ENCODE measurements around the gene SDS. TPM values are rescaled to one million over a fixed set of nuclear protein-coding genes. Genes with fewer than 3 reads are reported as not detected.

SDS gene
- total and polyA plus RNA-seq, 2 donors (not counting 3 experiments of a cell fraction or from before 2014, with no cell fraction given): not detected

DNA sequence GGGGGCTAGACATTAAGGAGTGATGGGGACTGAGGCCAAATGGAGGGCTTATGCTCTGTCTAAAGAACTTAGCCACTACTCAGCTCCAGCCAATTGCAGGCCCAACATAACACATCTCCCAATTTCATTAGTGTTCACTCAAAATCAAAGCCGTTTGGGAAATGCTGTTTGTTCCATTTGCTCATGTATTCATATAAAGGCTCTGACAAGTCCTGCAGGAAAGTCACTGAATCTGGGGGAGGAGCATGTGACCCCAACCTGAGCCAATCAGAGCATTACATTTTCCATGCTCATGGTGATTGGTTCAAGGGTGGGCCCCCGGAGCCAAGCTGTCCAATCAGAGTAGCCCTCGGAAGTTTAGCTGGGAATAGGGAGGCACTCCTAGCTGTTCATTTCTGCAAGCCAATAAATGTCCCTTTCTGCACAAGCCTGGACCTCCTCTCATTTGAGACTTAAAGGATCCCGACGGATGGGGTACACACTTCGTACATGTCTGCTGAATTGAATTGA lies 39.4 kb upstream of the SDS start:
- BruUV-seq (replicated peaks): no TSS peak
- H3K9ac ChIP-seq (replicated peaks; ENCODE audit: extremely low read depth, insufficient read depth, low read length): no peak overlapping the region
- H3K79me2 ChIP-seq (ENCODE audit: control insufficient read depth, insufficient read depth, low read length): no peaks in the 10 kb centered on the region
- H3K4me3 ChIP-seq (replicated peaks in 1 of 3; ENCODE audit: insufficient read depth in 1 of 3, low read depth in 1 of 3, low read length in 3 of 3): no peak overlapping the region
- H3K4me2 ChIP-seq (ENCODE audit: insufficient read depth, low read length): no peak overlapping the region
- no peaks in the 10 kb centered on the region for H3K9me3 ChIP-seq (replicated peaks; ENCODE audit: control insufficient read depth, insufficient read depth, low read length)
- FAIRE-seq (no peak), DNase-seq (ENCODE audit: low read depth, low spot score) (no peak)
- H3K9me1 ChIP-seq (replicated peaks; ENCODE audit: control insufficient read depth, extremely low read depth, insufficient read depth, low read length): no peaks in the 10 kb centered on the region
- H3K4me1 ChIP-seq (ENCODE audit: control insufficient read depth, extremely low read depth, insufficient read depth, low read length): no peaks in the 10 kb centered on the region
- no peaks in the 10 kb centered on the region for H3K36me3 ChIP-seq (ENCODE audit: control insufficient read depth in 2 of 2, extremely low read depth in 1 of 2, insufficient read depth in 2 of 2, low read length in 2 of 2)
- CTCF ChIA-PET: interaction anchor here (1.7 to 3.4 kb wide), 2 partner anchors 15 to 18 kb away, joined by 5 to 24 read pairs; no protein-coding TSS in a partner anchor
- POLR2A ChIA-PET: no interaction called here
- no peaks in the 10 kb centered on the region for H4K20me1 ChIP-seq (replicated peaks; ENCODE audit: control insufficient read depth, extremely low read depth, insufficient read depth, low read length)
- intact Hi-C loops (cut with micrococcal nuclease) (no loop called here), dilution Hi-C loops (cut with MboI; ENCODE audit: extremely low pct_ligation_motif_present, low sequenced_read_pairs) (no loop called here)
- no peak overlapping the region for H3K27ac ChIP-seq (ENCODE audit: insufficient read depth, low read depth, low read length)
- TF ChIP-seq POLR2A (IDR thresholded peaks at IDR 0.05; ENCODE audit: low read depth, low read length): no peak
- TF ChIP-seq FOS (IDR thresholded peaks at IDR 0.05; ENCODE audit: borderline replicate concordance, insufficient read depth, low read length): no peak
- no peak for TF ChIP-seq MYC (IDR thresholded peaks at IDR 0.05; ENCODE audit: low read depth, low read length)
- TF ChIP-seq CTCF (IDR thresholded peaks at IDR 0.05; ENCODE audit: extremely low read depth in 1 of 2, insufficient read depth in 1 of 2, low read depth in 1 of 2, low read length in 2 of 2): no peak
- TF ChIP-seq POLR2AphosphoS5 (IDR thresholded peaks at IDR 0.05; ENCODE audit: insufficient read depth, low read depth, low read length): no peak
- TF ChIP-seq EZH2 (IDR thresholded peaks at IDR 0.05; ENCODE audit: borderline replicate concordance, low read depth, low read length, severe bottlenecking): no peak
- H3K27me3 ChIP-seq (ENCODE audit: control insufficient read depth in 2 of 2, insufficient read depth in 2 of 2, low read length in 2 of 2): peaks cover 0 to 3% of the 10 kb centered on the region in 2 experiments
- no peak overlapping the region for H2AFZ ChIP-seq (ENCODE audit: low read depth, low read length)
